HG03354 (cell line): ENCODE measurements around the gene GLRX.
A peak's percentile ranks its signal among the peaks of the same experiment; 100 is the strongest.
"Not testable (repeated sequence)": the region's sequence is repeated elsewhere in the genome, so short reads cannot be mapped to it uniquely, and the experiment has no call there.

Source experiments
- ATAC-seq: cut with Tn5 transposase; IDR thresholded peaks from one replicate; pipeline ENCODE4 v1.9.1; 2021; ENCODE audit warnings: mild to moderate bottlenecking; ENCODE audit not compliant: unreplicated experiment, poor library complexity, severe bottlenecking

The GLRX gene

DNA sequence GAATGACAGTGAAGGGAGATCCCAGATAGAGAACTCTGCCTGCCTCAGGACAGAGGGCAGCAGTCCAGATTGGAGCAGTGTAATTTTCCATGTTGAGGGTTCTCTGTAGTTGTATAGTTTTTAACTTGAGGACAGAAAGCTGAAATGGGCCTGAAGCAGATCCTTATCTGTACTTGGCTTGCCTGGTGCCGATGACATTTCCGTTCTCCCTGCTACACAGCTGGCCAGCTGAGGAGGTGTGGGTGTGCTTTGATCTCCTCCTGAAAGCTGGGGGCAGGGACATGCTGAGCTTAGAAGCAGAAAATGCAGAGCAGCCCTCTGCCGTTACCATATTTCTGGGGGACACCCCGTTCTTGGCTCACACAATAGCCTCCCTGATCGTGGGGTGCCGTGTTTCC lies 10.5 kb downstream of the GLRX start:
- ATAC-seq: no peak

DNA sequence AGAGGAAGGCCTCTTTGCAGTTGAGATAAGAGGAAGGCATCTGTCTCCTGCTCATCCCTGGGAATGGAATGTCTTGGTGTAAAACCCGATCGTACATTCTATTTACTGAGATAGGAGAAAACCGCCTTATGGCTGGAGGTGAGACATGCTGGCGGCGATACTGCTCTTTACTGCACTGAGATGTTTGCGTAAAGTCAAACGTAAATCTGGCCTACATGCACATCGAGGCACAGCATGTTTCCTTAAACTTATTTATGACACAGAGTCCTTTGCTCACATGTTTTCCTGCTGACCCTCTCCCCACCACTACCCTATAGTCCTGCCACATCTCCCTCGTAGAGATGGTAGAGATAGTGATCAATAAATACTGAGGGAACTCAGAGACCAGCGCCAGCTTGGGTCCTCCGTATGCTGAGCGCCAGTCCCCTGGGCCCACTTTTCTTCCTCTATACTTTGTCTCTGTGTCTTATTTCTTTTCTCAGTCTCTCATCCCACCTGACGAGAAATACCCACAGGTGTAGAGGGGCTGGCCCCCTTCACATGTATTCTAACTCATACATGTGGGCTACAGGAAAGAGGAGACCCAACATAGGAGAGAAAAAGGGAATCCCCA lies 11.0 kb downstream of the GLRX start:
- not testable (repeated sequence) for ATAC-seq

DNA sequence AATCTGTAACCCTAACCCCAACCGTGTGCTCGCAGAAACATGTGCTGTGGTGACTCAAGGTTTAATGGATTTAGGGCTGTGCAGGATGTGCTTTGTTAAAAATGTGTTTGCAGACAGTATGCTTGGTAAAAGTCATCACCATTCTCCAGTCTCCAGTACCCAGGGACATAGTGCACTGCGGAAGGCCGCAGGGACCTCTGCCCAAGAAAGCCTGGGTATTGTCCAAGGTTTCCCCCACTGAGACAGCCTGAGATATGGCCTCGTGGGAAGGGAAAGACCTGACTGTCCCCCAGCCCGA lies 11.5 kb downstream of the GLRX start:
- not testable (repeated sequence) for ATAC-seq

DNA sequence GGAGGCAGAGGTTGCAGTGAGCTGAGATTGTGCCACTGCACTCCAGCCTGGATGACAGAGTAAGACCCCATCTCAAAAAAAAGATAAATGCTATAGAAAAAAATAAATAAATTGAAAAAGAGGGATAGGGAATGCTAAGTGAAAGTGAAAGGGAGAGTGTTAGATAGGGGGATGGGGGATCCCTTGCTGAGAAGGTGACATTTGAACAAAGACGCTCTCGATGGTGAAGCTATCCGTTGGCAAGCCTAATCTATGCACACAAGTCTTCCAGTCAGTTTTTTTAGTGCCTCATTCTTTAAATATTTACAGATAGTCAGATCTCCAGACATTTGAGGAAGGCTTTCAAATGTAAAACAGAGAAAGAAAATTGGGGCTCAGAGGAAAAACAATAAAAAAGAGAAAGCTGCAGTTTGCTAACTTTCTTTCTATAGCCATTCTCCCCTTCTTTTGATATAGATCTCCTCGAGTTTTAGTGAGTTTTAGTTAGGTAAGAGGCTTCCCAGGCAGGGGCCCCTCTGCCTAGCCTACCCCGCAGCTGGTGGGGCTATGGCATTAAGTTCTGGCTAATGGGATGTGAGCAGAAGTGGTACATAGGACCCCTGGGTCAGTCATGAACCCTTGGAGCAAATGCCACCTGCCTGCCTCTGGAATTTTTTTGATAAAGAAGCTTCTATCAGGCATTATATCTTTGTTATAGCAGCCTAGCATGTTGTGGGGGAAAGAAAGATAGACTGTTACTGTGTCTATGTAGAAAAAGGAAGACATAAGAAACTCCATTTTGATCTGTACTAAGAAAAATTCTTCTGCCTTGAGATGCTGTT lies 12.0 kb downstream of the GLRX start:
- ATAC-seq: no peak

DNA sequence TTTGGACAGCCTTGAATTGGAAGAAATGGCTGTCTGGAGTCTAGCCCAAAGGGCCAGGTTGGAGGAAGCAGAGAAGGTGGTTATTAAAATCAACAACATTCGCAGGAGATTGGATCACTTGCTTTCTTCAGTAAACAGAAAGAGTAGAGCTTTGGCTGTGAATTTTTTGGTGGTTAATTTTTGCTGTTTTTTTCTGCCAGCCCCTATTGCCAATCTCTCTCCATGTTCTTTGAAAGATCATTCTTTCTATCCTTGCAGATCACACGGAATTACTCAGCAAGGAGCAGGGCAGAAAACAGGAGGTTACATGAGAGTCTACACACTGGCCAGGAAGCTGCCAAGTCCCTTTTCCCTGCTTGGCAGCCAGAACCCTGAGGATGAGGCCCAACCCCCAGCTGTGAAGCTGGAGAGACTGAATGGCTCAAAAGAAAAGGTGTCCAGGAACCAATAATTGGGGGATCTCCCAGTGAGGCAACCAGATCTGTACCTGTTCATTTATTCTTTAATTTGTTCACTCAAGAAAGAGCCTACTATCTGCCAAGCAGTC lies 13.0 kb downstream of the GLRX start:
- ATAC-seq: no peak

DNA sequence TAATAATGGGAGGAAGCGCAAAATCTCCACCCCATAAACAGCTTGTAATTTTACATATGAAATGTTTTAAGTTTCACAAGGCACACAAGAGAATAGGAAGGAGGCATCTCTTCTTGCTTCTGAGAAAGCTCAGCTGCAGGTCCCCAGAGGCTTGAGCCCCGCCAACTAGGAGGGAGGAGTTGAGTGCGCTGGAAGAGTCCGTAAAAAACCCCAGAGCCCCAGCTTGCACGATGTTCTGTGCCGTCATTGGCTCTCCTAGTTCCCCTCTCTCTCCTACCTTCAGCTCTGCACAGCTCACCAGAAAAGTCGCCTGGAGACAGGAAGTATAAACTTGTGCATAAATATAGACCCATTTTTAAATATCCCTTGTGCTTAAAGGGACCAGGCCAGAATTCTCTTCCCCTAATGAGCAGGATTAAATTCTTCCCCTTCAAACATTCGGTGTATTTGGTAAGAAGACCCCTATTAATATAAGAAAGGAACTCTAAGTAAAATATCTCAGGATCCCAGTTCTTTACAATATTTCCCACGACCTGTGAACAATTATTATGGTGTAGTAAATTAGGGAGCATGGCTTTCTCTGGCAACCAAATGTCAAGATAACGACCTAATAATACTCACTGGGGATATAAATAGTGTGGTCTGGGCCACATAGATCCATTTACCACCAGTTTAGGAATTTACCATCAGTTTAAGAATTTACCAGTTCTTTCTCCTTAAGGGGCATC lies 13.7 kb downstream of the GLRX start:
- ATAC-seq: peak; percentile 100

DNA sequence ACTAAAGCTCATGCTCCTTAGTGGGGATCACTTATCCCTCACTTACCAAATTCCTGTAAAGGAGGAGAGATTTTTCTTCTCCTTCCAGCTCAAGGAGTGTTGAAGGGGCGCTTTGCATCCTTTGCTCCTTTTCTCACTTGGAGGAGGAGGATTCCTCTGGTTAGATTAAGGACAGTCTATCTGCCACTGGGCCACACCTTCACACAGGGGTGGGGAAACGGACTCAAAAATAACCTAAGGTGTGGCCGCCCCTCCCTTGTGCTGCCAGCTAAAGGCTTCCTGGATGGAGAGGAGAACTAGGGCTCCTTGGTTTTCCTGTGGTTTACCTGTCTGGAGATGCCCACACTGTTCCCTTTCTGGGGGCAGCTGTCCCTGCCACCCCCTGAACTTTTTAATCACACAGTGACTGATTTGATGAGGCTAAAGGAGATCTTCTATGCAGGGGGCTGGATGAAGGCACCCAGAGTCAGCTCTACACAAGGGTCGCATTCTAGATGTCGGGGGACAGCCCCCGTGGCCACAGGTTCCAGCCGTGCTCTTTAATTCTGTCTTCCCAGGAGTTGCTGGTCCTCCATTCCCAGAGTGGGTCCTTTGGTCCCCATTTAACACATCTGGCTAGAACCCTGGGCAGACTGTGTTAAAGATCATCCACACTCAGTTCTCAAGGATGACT lies 14.4 kb downstream of the GLRX start:
- ATAC-seq: no peak

DNA sequence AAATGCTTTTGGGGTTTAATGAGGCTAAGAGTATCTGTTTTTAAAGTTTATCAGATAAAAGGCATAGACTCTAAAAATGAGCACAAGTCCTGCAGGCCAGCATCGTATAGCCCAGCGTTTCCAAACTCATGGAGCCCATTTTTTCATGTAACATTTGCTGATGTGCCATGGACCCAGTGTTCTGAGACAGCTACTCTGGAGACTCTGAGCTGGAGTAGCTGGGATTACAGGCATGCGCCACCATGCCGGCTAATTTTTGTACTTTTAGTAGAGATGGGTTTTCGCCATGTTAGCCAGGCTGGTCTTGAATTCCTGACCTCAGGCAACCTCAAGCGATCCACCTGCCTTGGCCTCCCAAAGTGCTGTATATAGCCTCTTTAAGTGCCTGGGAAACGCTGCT lies 15.8 kb downstream of the GLRX start:
- no peak for ATAC-seq

DNA sequence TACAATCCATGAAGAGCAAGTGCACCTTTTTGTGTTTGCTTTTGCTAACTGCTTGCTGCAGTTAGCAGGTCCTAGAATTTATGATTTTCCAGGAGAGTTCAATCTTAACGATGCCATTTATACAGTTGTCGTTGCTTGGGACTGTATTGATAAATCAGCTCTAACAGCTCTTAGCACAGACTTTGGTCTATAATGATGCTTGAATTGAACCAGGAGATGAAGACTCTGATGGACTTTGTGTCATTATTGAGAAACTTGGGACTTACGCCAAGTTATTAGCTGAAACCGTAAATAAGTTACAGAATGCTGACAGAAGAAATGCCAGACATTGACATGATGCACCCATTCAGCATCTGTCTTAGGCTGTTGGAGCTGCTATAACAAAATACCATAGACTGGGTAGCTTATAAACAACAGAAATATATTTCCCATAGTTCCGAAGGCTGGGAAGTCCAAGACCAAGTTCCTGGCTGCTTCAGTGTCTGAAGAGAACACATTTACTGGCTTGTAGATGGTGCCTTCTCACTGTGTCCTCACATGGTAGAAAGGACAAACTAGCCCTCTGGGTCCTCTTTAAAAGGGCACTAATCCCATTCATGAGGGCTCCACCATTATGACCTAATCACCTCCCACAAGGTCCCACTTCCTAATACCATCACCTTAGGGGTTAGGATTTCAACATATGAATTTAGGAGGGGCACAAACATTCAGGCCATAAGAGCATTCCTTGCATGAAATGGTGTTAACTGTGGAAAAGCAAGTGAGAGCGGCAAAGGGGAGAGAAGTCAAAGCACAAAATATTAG lies 17.6 kb downstream of the GLRX start:
- no peak for ATAC-seq

DNA sequence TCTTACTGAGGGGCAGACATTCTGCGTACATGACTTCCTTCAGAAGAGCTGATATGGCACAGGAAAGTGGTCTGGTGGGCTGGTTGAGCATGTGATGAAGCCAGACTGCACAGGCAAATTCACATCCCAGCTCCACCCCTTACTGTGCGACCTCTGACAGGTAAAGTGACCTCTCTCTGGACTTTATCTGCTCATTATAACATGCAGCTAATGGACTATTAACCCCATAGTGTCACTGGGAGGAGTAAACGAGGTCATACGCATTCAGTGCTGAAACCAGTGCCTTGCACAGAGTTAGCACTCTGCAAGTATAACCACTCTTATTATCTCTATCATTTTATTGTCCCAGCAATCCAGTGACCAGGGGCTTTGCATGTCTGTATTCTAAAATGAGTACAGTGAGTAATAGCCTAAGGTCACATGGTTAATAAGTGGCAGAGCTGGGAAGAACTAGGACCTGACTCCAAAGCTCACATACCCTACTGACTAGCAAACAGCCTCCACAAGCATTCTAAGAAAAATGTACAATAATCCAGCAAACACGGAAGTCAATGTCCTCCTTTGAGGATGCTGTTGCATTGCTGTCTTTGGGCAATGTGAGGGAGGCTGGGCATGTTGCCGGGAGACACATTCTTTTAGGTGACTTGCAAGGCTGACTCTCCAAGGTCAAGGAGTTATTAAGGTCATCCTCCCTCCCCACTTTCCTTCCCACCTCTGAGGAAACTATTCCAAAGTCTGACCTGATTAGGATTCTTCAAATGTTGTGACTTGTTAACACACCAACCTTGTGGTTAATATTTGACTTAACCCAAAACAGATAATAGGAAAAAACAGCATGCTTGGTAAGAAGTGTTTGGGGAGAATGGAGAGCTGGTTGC lies 19.0 kb downstream of the GLRX start:
- no peak for ATAC-seq

DNA sequence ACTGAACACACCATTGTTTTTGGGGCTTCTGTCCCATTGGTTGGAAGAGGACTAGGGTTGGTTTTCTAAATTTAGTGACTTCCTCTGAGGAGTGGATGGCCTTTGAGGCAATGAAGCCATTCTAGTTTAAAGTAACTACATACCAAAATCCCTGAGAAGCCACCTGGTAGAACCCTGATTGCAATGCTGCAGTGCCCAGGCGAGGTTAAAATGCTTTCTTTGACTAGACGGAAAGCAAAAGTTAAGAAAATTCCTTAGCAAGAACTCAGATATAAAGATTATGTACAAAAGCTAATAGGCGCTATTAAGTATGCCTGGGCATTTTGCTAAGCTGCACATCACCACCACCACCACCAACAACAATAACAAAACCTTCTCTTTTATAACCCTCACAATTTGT lies 20.6 kb downstream of the GLRX start:
- no peak for ATAC-seq

DNA sequence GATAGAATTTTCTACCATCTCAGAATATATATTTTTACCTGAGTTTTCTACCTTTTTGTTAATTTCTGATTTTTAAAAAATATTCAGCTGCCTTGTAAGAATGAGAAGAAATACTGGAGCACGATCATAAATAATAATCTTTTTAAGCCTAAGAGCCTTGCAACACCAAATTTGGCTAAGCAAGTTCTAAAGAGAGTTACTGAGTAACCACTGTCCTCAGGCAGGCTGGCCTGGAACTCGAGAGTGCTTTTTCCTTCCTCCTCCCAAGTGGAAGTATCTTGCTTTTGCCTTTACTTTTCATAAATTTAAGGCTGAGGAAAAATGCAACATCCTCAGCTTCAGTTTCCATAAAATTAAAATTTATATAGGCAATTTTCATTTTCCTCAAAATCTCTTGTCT lies 21.0 kb downstream of the GLRX start:
- no peak for ATAC-seq

DNA sequence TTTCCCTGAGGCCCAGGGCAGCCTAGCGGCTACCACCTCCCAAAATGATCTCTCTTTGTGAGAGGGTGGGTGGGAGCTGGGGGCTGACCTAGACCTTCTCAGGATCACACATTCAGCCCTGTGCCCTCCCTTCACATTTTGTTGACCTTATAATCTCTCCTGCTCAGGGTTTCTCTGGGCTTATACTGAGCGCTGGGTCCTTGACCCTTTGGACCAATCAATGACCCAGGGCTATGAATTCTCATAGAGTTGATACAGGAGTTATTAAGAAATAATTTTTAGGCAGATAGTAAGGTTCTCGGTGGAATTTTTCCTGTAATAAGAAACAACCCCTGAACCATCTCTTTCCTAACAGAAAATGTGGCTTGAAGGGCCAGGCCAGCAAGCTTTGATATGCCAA lies 22.0 kb downstream of the GLRX start:
- no peak for ATAC-seq

DNA sequence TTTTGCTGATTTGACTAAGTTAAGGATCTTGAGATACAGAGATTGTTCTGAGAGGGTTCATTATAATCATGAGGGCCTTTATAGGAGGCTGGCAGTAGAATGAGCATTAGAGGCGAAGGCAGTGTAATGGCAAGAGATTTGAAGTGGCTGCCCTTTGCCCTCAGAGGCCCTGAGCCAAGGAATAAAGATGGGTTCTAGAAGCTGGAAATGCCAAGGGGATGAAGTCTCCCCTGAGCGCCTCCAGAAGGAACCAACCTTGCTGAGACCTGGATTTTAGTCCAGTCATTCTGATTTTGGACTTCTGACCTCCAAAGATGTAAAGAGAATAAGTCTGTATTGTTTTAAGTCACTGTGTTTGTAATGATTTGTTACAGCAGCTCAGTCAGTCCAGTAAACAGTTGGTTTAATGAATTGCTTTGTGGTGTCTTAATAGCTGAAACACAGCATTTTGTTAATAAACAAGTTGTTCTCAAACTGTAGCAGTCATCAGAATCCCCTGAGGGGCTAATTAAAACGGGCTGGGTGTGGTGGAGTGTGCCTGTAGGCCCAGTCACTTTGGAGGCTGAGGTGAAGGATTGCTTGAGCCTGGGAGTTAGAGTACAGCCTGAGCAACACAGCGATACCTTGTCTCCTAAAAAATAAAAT lies 23.2 kb downstream of the GLRX start:
- no peak for ATAC-seq

DNA sequence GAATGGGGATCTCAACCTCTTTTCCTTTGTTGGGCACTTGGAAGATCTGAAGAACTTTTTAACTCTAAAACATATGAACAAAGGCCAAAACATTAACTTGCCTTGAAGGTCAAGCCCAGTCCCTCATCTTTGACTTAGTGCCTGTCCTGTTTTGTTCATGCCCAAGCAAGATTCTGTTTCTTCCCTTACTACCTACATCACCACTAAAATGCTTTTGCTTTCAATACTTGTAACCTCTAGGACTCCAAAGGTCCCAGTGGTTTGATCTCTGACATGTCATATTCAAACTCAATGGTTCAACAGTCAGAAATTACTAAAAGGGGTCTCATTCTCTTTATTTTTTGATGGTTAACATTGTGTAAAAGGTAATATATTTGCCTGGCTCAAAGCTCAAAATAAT lies 24.0 kb downstream of the GLRX start:
- no peak for ATAC-seq

DNA sequence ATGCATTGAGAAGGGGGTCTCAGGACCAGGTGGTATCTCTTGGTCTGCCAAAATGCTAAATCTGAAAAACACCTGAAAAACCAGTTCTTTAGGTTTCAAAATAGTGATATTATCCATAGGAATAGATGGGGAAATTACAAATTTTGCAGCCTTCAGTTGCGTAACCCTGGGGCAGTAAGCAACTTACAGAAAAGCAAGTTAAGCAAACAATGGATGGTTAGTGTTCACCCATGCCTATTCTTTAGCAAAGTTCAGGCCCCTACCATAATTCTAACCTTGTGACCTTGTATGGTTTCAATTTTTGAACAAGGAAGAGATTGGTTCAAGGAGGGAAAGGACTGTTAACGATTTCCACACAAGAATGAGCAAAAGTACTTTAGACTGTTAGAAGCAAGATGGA lies 24.5 kb downstream of the GLRX start:
- ATAC-seq: no peak

DNA sequence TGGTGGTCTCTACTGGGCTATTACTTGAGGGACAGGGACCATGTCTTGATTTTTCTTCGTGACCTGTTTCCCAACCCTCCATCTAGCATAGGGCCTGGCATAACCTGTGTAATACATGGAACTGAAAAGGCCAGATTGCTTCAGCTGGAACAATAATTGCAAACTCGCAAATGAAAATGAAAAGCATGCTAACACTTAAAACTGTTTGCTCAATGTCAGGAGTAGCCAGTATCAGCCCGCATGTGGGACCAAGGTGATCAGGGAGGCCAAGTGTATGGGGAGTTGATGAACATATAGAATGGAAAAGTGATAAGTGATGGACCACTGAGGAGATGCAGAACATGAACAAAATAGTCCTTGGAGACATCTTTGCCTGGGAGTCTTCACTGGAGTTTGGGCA lies 25.2 kb downstream of the GLRX start:
- no peak for ATAC-seq

DNA sequence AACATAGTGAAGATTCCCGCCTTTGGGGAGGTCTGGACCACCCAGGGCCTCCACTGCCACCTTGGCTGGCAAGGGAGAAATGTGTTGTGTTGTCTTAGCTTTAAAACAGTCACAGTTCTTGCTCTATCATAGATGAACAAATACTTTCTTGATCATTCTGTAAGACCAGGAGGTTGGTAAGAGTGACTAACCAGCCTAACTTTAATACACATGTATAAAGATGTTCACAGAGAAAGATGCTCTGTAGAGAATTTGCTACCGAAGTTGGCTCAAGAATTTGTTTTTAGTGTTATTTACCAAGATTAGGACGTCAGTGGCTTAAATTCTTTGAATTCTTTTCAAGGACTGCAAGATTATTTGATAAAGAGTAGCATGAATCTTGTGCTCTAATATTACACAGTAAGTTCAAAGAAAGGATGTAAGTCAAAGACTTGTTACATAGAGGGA lies 28.4 kb downstream of the GLRX start:
- ATAC-seq: no peak
